Peyer's patch (tissue), 4 donors: ENCODE measurements around the gene ZBED1. TPM values are rescaled to one million over a fixed set of nuclear protein-coding genes. Genes with fewer than 3 reads are reported as not detected.
A peak's percentile ranks its signal among the peaks of the same experiment; 100 is the strongest.

Experiments
- DNase-seq, 3 donors: peaks; one replicate each; pipeline ENCODE4 v3.0.0-alpha.2; 2017 to 2019
- H3K27ac ChIP-seq, 4 donors: fragments of 200-600 bp; sonication (generic); one replicate each; pipeline ENCODE4 v1.5.1; 2016 to 2019
- H3K27me3 ChIP-seq, 2 donors: fragments of 200-600 bp; sonication (generic); one replicate each; pipeline ENCODE4 v1.5.1; 2019
- H3K36me3 ChIP-seq, 3 donors: fragments of 200-600 bp; sonication (generic); one replicate each; pipeline ENCODE4 v1.5.1; 2016 to 2019
- H3K4me1 ChIP-seq, 4 donors: fragments of 200-600 bp; sonication (generic); one replicate each; pipeline ENCODE4 v1.5.1; 2016 to 2019
- H3K4me3 ChIP-seq, 4 donors: fragments of 200-600 bp; sonication (generic); 1 replicate in 3 of 4; 2 replicates in 1 of 4; pipeline ENCODE4 v1.5.1; 2016 to 2019; ENCODE audit warnings: mild to moderate bottlenecking in 1 of 4
- H3K9me3 ChIP-seq, 4 donors: fragments of 200-600 bp; sonication (generic); one replicate each; pipeline ENCODE4 v1.5.1; 2016 to 2019; ENCODE audit warnings: mild to moderate bottlenecking in 1 of 4
- CTCF ChIP-seq, 6 experiments: fragments of 450-650 bp in 4 of 6; fragments of 200-600 bp in 2 of 6; sonication (generic) in 1 of 6; IDR thresholded peaks; one replicate each; pipeline ENCODE4 v1.5.1; 2017 to 2019; ENCODE audit warnings: antibody characterized with exemption in 6 of 6, mild to moderate bottlenecking in 3 of 6, moderate library complexity in 1 of 6
- POLR2A ChIP-seq, 2 donors: fragments of 450-650 bp; IDR thresholded peaks; one replicate each; pipeline ENCODE4 v1.5.1; 2017; ENCODE audit warnings: antibody characterized with exemption in 2 of 2, mild to moderate bottlenecking in 2 of 2, moderate library complexity in 2 of 2
- total RNA-seq, 4 donors: library from RNA; depleted of rRNA; stranded (reverse); fragments of >200 nt; gene quantifications; one replicate each; pipeline ENCODE4 v1.1.0, GENCODE V29; 2016

The ZBED1 gene
- total RNA-seq, 4 donors from 2014 or later, result 48.7 to 71.4 (median 59.8) TPM

- no peak overlapping the region for H3K4me3 ChIP-seq
- no peak for DNase-seq
- TF ChIP-seq POLR2A (IDR thresholded peaks at IDR 0.05) (no peak), CTCF (IDR thresholded peaks at IDR 0.05) (no peak)
- H3K27ac ChIP-seq, result peak overlapping the region in 1 of 4 donors; percentile 57
- peaks cover 0 to 27% (median 6%) of the 10 kb centered on the region in 4 donors for H3K4me1 ChIP-seq
- no peaks in the 10 kb centered on the region for H3K9me3 ChIP-seq
- no peaks in the 10 kb centered on the region for H3K36me3 ChIP-seq
- no peaks in the 10 kb centered on the region for H3K27me3 ChIP-seq
Observed at GRCh38 chrX:2502120-2502667, 1.4 kb upstream of the ZBED1 start.

DNA sequence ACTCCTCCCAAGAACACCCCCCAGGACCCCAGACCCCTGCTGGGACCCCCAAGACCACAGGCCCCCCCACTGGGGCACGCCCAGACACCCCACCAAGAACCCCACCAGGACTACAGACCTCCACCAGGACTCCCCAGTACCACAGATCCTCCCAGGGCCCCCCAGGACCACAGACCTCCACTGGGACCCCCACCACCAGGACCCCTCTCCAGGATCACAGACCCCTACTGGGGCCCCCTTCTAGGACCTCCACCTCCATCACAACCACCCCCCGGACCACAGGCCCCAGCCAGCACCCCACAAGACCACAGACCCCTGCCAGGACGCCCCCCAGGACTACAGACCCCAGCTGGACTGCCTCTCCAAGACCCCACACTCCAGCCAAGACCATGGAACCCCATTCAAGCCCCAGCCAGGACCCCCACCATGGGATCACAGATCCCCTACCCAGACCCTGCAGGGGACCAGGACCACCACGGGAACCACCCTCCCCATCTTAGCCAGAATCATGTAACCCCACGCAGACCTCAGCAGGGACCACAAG, 855 bp upstream of the ZBED1 start:
- H3K27ac ChIP-seq, result peak overlapping the region in 1 of 4 donors; percentile 95

DNA sequence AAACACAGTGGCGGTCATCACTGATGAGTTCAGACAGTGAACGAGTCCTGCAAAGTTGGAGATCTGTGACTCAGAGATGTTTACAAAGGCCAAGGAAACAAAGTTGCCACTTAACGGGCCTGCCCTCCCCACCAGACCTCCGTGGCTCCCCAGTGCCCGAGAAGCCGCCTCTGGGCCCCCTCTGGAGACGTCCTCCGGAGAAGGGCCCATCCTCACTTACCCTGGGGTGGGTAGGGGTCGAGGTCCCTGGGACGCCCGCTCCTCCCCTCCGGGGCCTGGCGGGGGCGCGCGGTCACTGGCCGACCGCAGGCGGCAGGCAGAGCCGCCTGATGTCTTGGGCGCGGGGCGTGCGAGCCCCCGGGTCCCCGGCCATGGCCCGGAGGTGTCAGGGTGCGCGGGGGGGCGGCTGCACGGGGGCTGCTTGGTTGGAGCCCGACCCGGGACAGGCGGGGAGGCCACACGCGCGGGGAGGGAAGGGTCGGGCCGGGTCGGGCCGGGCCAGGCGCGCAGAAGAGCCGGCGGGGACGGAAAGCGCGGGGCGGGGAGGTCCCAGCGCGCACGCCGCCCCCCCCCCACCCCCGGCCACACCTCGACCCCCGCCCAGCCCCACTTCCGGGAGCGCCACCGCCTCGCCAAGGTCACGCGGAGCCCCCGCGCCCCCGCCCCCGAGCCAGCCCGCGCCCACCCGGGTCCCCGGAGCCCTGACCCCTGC, 529 bp downstream of the ZBED1 start:
- no peak for TF ChIP-seq POLR2A (IDR thresholded peaks at IDR 0.05)
- peak in 1 of 6 experiments; percentile 18 for TF ChIP-seq CTCF (IDR thresholded peaks at IDR 0.05)
- Histone ChIP-seq H3K27me3 (no peaks in the 10 kb centered on the region), H3K4me3 (peak overlapping the region; percentile 83 to 99 (median 87)), H3K4me1 (peaks cover 0 to 27% (median 6%) of the 10 kb centered on the region in 4 donors), H3K9me3 (no peaks in the 10 kb centered on the region), H3K36me3 (peaks cover 0 to 8% (median 0%) of the 10 kb centered on the region in 3 donors), H3K27ac (peak overlapping the region; percentile 87 to 96 (median 91))
- DNase-seq, result peak; percentile 27 to 71 (median 65)

More for the DNA sequence above, 855 bp upstream of the ZBED1 start:
- no peak for TF ChIP-seq CTCF (IDR thresholded peaks at IDR 0.05)
- no peak for TF ChIP-seq POLR2A (IDR thresholded peaks at IDR 0.05)
- Histone ChIP-seq H3K27me3 (no peaks in the 10 kb centered on the region), H3K4me3 (no peak overlapping the region), H3K9me3 (no peaks in the 10 kb centered on the region), H3K4me1 (peaks cover 0 to 27% (median 6%) of the 10 kb centered on the region in 4 donors), H3K36me3 (no peaks in the 10 kb centered on the region)
- DNase-seq, result no peak

DNA sequence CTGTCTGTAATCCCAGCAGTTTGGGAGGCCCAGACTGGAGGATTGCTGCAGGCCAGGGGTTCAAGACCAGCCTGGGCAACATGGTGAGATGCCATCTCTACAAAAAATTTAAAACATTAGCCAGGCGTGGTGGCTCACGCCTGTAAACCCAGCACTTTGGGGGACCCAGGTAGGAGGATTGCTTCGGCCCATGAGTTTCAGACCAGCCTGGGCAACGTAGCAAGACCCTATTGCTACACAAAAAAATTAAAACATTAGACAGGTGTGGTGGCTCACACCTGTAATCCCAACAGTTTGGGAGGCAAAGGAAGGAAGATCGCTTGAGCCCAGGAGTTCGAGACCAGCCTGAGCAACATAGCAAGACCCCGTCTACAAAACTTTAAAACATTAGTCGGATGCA, 1.3 kb downstream of the ZBED1 start:
- peaks cover 0 to 27% (median 6%) of the 10 kb centered on the region in 4 donors for H3K4me1 ChIP-seq
- no peak for DNase-seq

More for the DNA sequence above, 1.3 kb downstream of the ZBED1 start:
- Histone ChIP-seq H3K4me3 (peak overlapping the region; percentile 83 to 99 (median 87)), H3K36me3 (peaks cover 0 to 9% (median 0%) of the 10 kb centered on the region in 3 donors), H3K27ac (peak overlapping the region; percentile 87 to 96 (median 91)), H3K9me3 (no peaks in the 10 kb centered on the region), H3K27me3 (no peaks in the 10 kb centered on the region)
- TF ChIP-seq CTCF (IDR thresholded peaks at IDR 0.05) (no peak), POLR2A (IDR thresholded peaks at IDR 0.05) (no peak)
